GM23338 (cell line): ENCODE measurements around the gene TSPOAP1. TPM values are rescaled to one million over a fixed set of nuclear protein-coding genes. Genes with fewer than 3 reads are reported as not detected.

ENCODE experiments used
- ATAC-seq: fragments of 200-7000 bp; cut with Tn5 transposase; 3 replicates; pipeline ENCODE4 v1.9.1; 2020
- DNase-seq: peaks from one replicate; pipeline ENCODE4 v3.0.0-alpha.2; 2015; ENCODE audit warnings: low spot score
- H2AFZ ChIP-seq: fragments of 200-600 bp; sonication (generic); 2 replicates; pipeline ENCODE4 v1.8.0; 2016; ENCODE audit warnings: antibody characterized with exemption, mild to moderate bottlenecking, moderate library complexity
- H3F3A ChIP-seq: fragments of 200-600 bp; sonication (generic); replicated peaks from 2 replicates; pipeline ENCODE4 v1.8.0; 2017; ENCODE audit warnings: antibody characterized with exemption, mixed run types, low read depth
- H3K27ac ChIP-seq: fragments of 200-600 bp; sonication (generic); 2 replicates; pipeline ENCODE4 v1.6.1; 2016; ENCODE audit warnings: low read depth
- H3K27me3 ChIP-seq: fragments of 200-600 bp; sonication (generic); 2 replicates; pipeline ENCODE4 v1.8.0; 2016; ENCODE audit warnings: mild to moderate bottlenecking, mixed run types, moderate library complexity; ENCODE audit not compliant: insufficient read depth
- H3K36me3 ChIP-seq: fragments of 200-600 bp; sonication (generic); 2 replicates; pipeline ENCODE4 v1.8.0; 2016; ENCODE audit warnings: mild to moderate bottlenecking; ENCODE audit not compliant: insufficient read depth
- H3K4me1 ChIP-seq: fragments of 200-600 bp; sonication (generic); 2 replicates; pipeline ENCODE4 v1.8.0; 2016; ENCODE audit warnings: mild to moderate bottlenecking, moderate library complexity; ENCODE audit not compliant: insufficient read depth
- H3K4me2 ChIP-seq: fragments of 200-600 bp; sonication (generic); 2 replicates; pipeline ENCODE4 v1.7.1; 2017; ENCODE audit warnings: mixed run types
- H3K4me3 ChIP-seq: fragments of 200-600 bp; sonication (generic); 2 replicates; pipeline ENCODE4 v1.6.1; 2016; ENCODE audit warnings: mixed run types
- H3K79me2 ChIP-seq: fragments of 200-600 bp; sonication (generic); replicated peaks from 2 replicates; pipeline ENCODE4 v1.8.0; 2017; ENCODE audit warnings: mild to moderate bottlenecking; ENCODE audit not compliant: insufficient read depth
- H3K9me2 ChIP-seq: fragments of 200-600 bp; sonication (generic); 2 replicates; pipeline ENCODE4 v1.8.0; 2017; ENCODE audit not compliant: insufficient read depth
- H4K20me1 ChIP-seq: fragments of 200-600 bp; sonication (generic); replicated peaks from 2 replicates; pipeline ENCODE4 v1.8.0; 2017; ENCODE audit warnings: mild to moderate bottlenecking; ENCODE audit not compliant: insufficient read depth
- H3K27ac Mint-ChIP-seq: 2 replicates; pipeline ENCODE4 v1.8.0; 2020; ENCODE audit warnings: inconsistent platforms, mild to moderate bottlenecking, moderate library complexity, mixed read lengths
- H3K27me3 Mint-ChIP-seq: 3 replicates; pipeline ENCODE4 v1.8.0; 2022; ENCODE audit warnings: low read depth, mild to moderate bottlenecking, moderate library complexity, mixed read lengths, inconsistent platforms; ENCODE audit not compliant: insufficient read depth, poor library complexity
- H3K36me3 Mint-ChIP-seq: 3 replicates; pipeline ENCODE4 v1.8.0; 2021; ENCODE audit warnings: low read depth, mild to moderate bottlenecking, inconsistent platforms, moderate library complexity, mixed read lengths
- H3K4me1 Mint-ChIP-seq: 3 replicates; pipeline ENCODE4 v1.8.0; 2020; ENCODE audit warnings: mild to moderate bottlenecking, inconsistent platforms, mixed read lengths
- H3K4me3 Mint-ChIP-seq: 3 replicates; pipeline ENCODE4 v1.8.0; 2021; ENCODE audit warnings: moderate library complexity, mild to moderate bottlenecking, inconsistent platforms, mixed read lengths
- H3K9me3 Mint-ChIP-seq: 3 replicates; pipeline ENCODE4 v1.8.0; 2020; ENCODE audit warnings: moderate library complexity, mild to moderate bottlenecking, inconsistent platforms, mixed read lengths
- CREB1 ChIP-seq: fragments of 250-450 bp; sonication (Bioruptor Pico); IDR thresholded peaks from 2 replicates; pipeline ENCODE4 v1.5.0; 2020; ENCODE audit warnings: low read depth, mild to moderate bottlenecking, moderate library complexity
- EZH2 ChIP-seq: fragments of 200-600 bp; sonication (generic); IDR thresholded peaks from one replicate; pipeline ENCODE4 v1.8.0; 2017; ENCODE audit warnings: antibody characterized with exemption, mild to moderate bottlenecking, low read depth; ENCODE audit not compliant: unreplicated experiment
- EZH2phosphoT487 ChIP-seq: fragments of 200-600 bp; sonication (generic); IDR thresholded peaks from one replicate; pipeline ENCODE4 v1.8.1; 2018; ENCODE audit warnings: antibody characterized with exemption; ENCODE audit not compliant: unreplicated experiment
- JUNB ChIP-seq: IDR thresholded peaks from one replicate; pipeline ENCODE4 v1.6.1; 2016; ENCODE audit warnings: antibody characterized with exemption; ENCODE audit not compliant: unreplicated experiment
- NANOG ChIP-seq: IDR thresholded peaks from 2 replicates; pipeline ENCODE4 v1.6.1; 2016; ENCODE audit warnings: antibody characterized with exemption, borderline replicate concordance
- POLR2AphosphoS5 ChIP-seq: IDR thresholded peaks from 2 replicates; pipeline ENCODE4 v1.6.1; 2016; ENCODE audit warnings: antibody characterized with exemption, low read depth
- STAT1 ChIP-seq: IDR thresholded peaks from one replicate; pipeline ENCODE4 v1.6.1; 2016; ENCODE audit warnings: antibody characterized with exemption; ENCODE audit not compliant: unreplicated experiment
- ZNF114 ChIP-seq: fragments of 250-450 bp; sonication (Bioruptor Pico); IDR thresholded peaks from 2 replicates; pipeline ENCODE4 v1.5.0; 2020; ENCODE audit warnings: mild to moderate bottlenecking, moderate library complexity
- ZNF331 ChIP-seq: fragments of 250-450 bp; sonication (Bioruptor Pico); IDR thresholded peaks from 2 replicates; pipeline ENCODE4 v1.5.0; 2020; ENCODE audit warnings: low read depth, mild to moderate bottlenecking, moderate library complexity
- ZNF462 ChIP-seq: fragments of 250-450 bp; sonication (Bioruptor Pico); IDR thresholded peaks from 2 replicates; pipeline ENCODE4 v1.5.0; 2020; ENCODE audit warnings: mild to moderate bottlenecking, moderate library complexity
- polyA plus RNA-seq: library from polyadenylated mRNA; unstranded; fragments of >200 nt; fragmentation: Nextera tagmentation; extraction: Ambion mirVana; gene quantifications from 2 replicates; pipeline ENCODE4 v1.2.1, GENCODE V29; 2016
- total RNA-seq: library from RNA; depleted of rRNA; stranded (reverse); fragments of >200 nt; shearing (Covaris generic); gene quantifications from 2 replicates; pipeline ENCODE4 v1.2.3, GENCODE V29; 2014
- TF ChIP-seq, protein P1 (sequence below), 2 experiments: fragments of 200-600 bp in 1 of 2; sonication (generic) in 1 of 2; conservative IDR thresholded peaks; 2 replicates each; pipeline versions ENCODE4 v1.5.1 to v1.6.1; 2016 to 2017; ENCODE audit warnings: antibody characterized with exemption in 2 of 2, low read depth in 2 of 2, mild to moderate bottlenecking in 2 of 2, moderate library complexity in 1 of 2
- TF ChIP-seq, protein P2 (sequence below): IDR thresholded peaks from 2 replicates; pipeline ENCODE4 v1.6.1; 2016; ENCODE audit warnings: antibody characterized with exemption
- TF ChIP-seq, protein P3 (sequence below): IDR thresholded peaks from one replicate; pipeline ENCODE4 v1.6.1; 2018; ENCODE audit warnings: antibody characterized with exemption; ENCODE audit not compliant: unreplicated experiment

TSPOAP1 gene
- total and polyA plus RNA-seq, 2 experiments from 2014 or later = 7.3 to 11.8 TPM

GRCh38 chr17:58302171-58302918, 26.2 kb downstream of the TSPOAP1 start:
- H3K36me3 Mint-ChIP-seq = no peaks in the 10 kb centered on the region
- no peak overlapping the region for H3K27ac ChIP-seq
- ATAC-seq = no peak

More at GRCh38 chr17:58302171-58302918, 26.2 kb downstream of the TSPOAP1 start:
- Histone ChIP-seq H2AFZ (no peak overlapping the region), H3K4me2 (no peak overlapping the region), H3K36me3 (no peaks in the 10 kb centered on the region), H3K4me1 (peaks cover 13% of the 10 kb centered on the region), H3F3A (no peaks in the 10 kb centered on the region), H3K9me2 (no peaks in the 10 kb centered on the region), H4K20me1 (no peaks in the 10 kb centered on the region), H3K79me2 (no peaks in the 10 kb centered on the region), H3K27me3 (no peaks in the 10 kb centered on the region), H3K4me3 (no peak overlapping the region)
- Mint-ChIP-seq H3K9me3 (no peaks in the 10 kb centered on the region), H3K4me3 (no peak overlapping the region), H3K27ac (no peak overlapping the region), H3K27me3 (peaks cover 5% of the 10 kb centered on the region), H3K4me1 (peaks cover 26% of the 10 kb centered on the region)
- DNase-seq = no peak
- TF ChIP-seq POLR2AphosphoS5 (no peak), CREB1 (CRISPR knock-in tag) (no peak), EZH2 (no peak), JUNB (no peak), EZH2phosphoT487 (no peak), NANOG (no peak), ZNF462 (CRISPR knock-in tag) (no peak), ZNF114 (CRISPR knock-in tag) (no peak), STAT1 (no peak), ZNF331 (CRISPR knock-in tag) (no peak)
- TF ChIP-seq, protein P1, sequence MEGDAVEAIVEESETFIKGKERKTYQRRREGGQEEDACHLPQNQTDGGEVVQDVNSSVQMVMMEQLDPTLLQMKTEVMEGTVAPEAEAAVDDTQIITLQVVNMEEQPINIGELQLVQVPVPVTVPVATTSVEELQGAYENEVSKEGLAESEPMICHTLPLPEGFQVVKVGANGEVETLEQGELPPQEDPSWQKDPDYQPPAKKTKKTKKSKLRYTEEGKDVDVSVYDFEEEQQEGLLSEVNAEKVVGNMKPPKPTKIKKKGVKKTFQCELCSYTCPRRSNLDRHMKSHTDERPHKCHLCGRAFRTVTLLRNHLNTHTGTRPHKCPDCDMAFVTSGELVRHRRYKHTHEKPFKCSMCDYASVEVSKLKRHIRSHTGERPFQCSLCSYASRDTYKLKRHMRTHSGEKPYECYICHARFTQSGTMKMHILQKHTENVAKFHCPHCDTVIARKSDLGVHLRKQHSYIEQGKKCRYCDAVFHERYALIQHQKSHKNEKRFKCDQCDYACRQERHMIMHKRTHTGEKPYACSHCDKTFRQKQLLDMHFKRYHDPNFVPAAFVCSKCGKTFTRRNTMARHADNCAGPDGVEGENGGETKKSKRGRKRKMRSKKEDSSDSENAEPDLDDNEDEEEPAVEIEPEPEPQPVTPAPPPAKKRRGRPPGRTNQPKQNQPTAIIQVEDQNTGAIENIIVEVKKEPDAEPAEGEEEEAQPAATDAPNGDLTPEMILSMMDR (conservative IDR thresholded peaks at IDR 0.05; ENCODE audit: low read depth in 2 of 2) = no peak
- TF ChIP-seq, protein P2, sequence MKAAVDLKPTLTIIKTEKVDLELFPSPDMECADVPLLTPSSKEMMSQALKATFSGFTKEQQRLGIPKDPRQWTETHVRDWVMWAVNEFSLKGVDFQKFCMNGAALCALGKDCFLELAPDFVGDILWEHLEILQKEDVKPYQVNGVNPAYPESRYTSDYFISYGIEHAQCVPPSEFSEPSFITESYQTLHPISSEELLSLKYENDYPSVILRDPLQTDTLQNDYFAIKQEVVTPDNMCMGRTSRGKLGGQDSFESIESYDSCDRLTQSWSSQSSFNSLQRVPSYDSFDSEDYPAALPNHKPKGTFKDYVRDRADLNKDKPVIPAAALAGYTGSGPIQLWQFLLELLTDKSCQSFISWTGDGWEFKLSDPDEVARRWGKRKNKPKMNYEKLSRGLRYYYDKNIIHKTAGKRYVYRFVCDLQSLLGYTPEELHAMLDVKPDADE = no peak
- TF ChIP-seq, protein P3, sequence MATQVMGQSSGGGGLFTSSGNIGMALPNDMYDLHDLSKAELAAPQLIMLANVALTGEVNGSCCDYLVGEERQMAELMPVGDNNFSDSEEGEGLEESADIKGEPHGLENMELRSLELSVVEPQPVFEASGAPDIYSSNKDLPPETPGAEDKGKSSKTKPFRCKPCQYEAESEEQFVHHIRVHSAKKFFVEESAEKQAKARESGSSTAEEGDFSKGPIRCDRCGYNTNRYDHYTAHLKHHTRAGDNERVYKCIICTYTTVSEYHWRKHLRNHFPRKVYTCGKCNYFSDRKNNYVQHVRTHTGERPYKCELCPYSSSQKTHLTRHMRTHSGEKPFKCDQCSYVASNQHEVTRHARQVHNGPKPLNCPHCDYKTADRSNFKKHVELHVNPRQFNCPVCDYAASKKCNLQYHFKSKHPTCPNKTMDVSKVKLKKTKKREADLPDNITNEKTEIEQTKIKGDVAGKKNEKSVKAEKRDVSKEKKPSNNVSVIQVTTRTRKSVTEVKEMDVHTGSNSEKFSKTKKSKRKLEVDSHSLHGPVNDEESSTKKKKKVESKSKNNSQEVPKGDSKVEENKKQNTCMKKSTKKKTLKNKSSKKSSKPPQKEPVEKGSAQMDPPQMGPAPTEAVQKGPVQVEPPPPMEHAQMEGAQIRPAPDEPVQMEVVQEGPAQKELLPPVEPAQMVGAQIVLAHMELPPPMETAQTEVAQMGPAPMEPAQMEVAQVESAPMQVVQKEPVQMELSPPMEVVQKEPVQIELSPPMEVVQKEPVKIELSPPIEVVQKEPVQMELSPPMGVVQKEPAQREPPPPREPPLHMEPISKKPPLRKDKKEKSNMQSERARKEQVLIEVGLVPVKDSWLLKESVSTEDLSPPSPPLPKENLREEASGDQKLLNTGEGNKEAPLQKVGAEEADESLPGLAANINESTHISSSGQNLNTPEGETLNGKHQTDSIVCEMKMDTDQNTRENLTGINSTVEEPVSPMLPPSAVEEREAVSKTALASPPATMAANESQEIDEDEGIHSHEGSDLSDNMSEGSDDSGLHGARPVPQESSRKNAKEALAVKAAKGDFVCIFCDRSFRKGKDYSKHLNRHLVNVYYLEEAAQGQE = no peak
